ENCODE measurements around the gene ZNHIT3. TPM values are rescaled to one million over a fixed set of nuclear protein-coding genes. Genes with fewer than 3 reads are reported as not detected.
"Not testable (repeated sequence)": the region's sequence is repeated elsewhere in the genome, so short reads cannot be mapped to it uniquely, and the experiment has no call there.

Gene ZNHIT3
- 42.8 and 51.3 TPM in 2 replicates for total RNA-seq (2014; rRNA removed)
- 50.3 TPM for polyA plus RNA-seq (2012)

- DNase-seq (ENCODE audit: low read depth) = peak; percentile 92
These were observed at the start of gene ZNHIT3 for GRCh38 chr17:36486204-36487194. TSS of gene ZNHIT3 (plus strand) at chr17:36486681. CDS start at chr17:36486700, 19 bp downstream.

GRCh38 chr17:36441792-36442191, 44.7 kb upstream of the ZNHIT3 start:
- DNase-seq (ENCODE audit: low read depth) = not testable (repeated sequence)

GRCh38 chr17:36443777-36444176, 42.7 kb upstream of the ZNHIT3 start:
- DNase-seq (ENCODE audit: low read depth) = no peak

GRCh38 chr17:36449997-36450396, 36.5 kb upstream of the ZNHIT3 start:
- DNase-seq (ENCODE audit: low read depth) = not testable (repeated sequence)

- DNase-seq (ENCODE audit: low read depth) = not testable (repeated sequence)
These were observed 33.6 kb upstream of the ZNHIT3 start for GRCh38 chr17:36452888-36453287.

- not testable (repeated sequence) for DNase-seq (ENCODE audit: low read depth)
These were observed 28.8 kb upstream of the ZNHIT3 start for GRCh38 chr17:36457701-36458100.

GRCh38 chr17:36459045-36459444, 27.4 kb upstream of the ZNHIT3 start:
- no peak for DNase-seq (ENCODE audit: low read depth)

GRCh38 chr17:36459601-36460000, 26.9 kb upstream of the ZNHIT3 start:
- no peak for DNase-seq (ENCODE audit: low read depth)

GRCh38 chr17:36460265-36460937, 26.1 kb upstream of the ZNHIT3 start:
- no peak for DNase-seq (ENCODE audit: low read depth)

- DNase-seq (ENCODE audit: low read depth) = no peak
These were observed 25.0 kb upstream of the ZNHIT3 start for GRCh38 chr17:36461330-36462110.

GRCh38 chr17:36463916-36464764, 22.3 kb upstream of the ZNHIT3 start:
- DNase-seq (ENCODE audit: low read depth) = peak; percentile 52

GRCh38 chr17:36464765-36465088, 21.8 kb upstream of the ZNHIT3 start:
- no peak for DNase-seq (ENCODE audit: low read depth)

- no peak for DNase-seq (ENCODE audit: low read depth)
These were observed 17.4 kb upstream of the ZNHIT3 start for GRCh38 chr17:36468903-36469635.

GRCh38 chr17:36469733-36470132, 16.7 kb upstream of the ZNHIT3 start:
- no peak for DNase-seq (ENCODE audit: low read depth)

- DNase-seq (ENCODE audit: low read depth) = no peak
These were observed 16.0 kb upstream of the ZNHIT3 start for GRCh38 chr17:36470499-36470898.

- DNase-seq (ENCODE audit: low read depth) = no peak
These were observed 11.9 kb upstream of the ZNHIT3 start for GRCh38 chr17:36474571-36474970.

GRCh38 chr17:36475346-36475970, 11.0 kb upstream of the ZNHIT3 start:
- no peak for DNase-seq (ENCODE audit: low read depth)

- no peak for DNase-seq (ENCODE audit: low read depth)
These were observed 4.7 kb upstream of the ZNHIT3 start for GRCh38 chr17:36481829-36482228.

GRCh38 chr17:36482611-36483504, 3.6 kb upstream of the ZNHIT3 start:
- peak; percentile 65 for DNase-seq (ENCODE audit: low read depth)
